Heart left ventricle (tissue), 16 donors: ENCODE measurements around the gene CCT5. TPM values are rescaled to one million over a fixed set of nuclear protein-coding genes. Genes with fewer than 3 reads are reported as not detected.

Experiments
- ATAC-seq, 4 donors: fragments of 200-7000 bp; cut with Tn5 transposase; one replicate each; pipeline ENCODE4 v1.9.1; 2020 to 2022; ENCODE audit warnings: moderate library complexity in 4 of 4, mild to moderate bottlenecking in 3 of 4, moderate number of reproducible peaks in 1 of 4
- DNase-seq, 5 donors: peaks; one replicate each; pipeline ENCODE4 v3.0.0-alpha.2; 2020
- H3K27ac ChIP-seq, 12 donors: fragments of 200-600 bp; sonication (generic) in 4 of 12; one replicate each; pipeline versions ENCODE4 v1.5.0 to v1.8.0; 2016 to 2022; ENCODE audit warnings: mild to moderate bottlenecking in 2 of 12
- H3K27me3 ChIP-seq, 9 donors: fragments of 200-600 bp; sonication (generic) in 2 of 9; one replicate each; pipeline versions ENCODE4 v1.5.1 to v1.8.0; 2016 to 2022; ENCODE audit warnings: mild to moderate bottlenecking in 3 of 9
- H3K36me3 ChIP-seq, 9 donors: fragments of 200-600 bp; sonication (generic) in 2 of 9; one replicate each; pipeline versions ENCODE4 v1.5.0 to v1.8.0; 2018 to 2022; ENCODE audit warnings: mild to moderate bottlenecking in 2 of 9
- H3K4me1 ChIP-seq, 12 donors: fragments of 200-600 bp; sonication (generic) in 4 of 12; one replicate each; pipeline versions ENCODE4 v1.5.0 to v1.8.0; 2016 to 2022; ENCODE audit warnings: mild to moderate bottlenecking in 3 of 12
- H3K4me3 ChIP-seq, 12 donors: fragments of 200-600 bp; sonication (generic) in 4 of 12; one replicate each; pipeline versions ENCODE4 v1.5.0 to v1.8.0; 2017 to 2022; ENCODE audit warnings: mild to moderate bottlenecking in 9 of 12, moderate library complexity in 4 of 12
- H3K9me3 ChIP-seq, 12 donors: fragments of 200-600 bp; sonication (generic) in 4 of 12; one replicate each; pipeline versions ENCODE4 v1.5.0 to v1.8.0; 2016 to 2022; ENCODE audit warnings: mild to moderate bottlenecking in 1 of 12
- POLR2A ChIP-seq, 2 donors: fragments of 450-650 bp; IDR thresholded peaks; one replicate each; pipeline ENCODE4 v1.6.1; 2017; ENCODE audit warnings: antibody characterized with exemption in 2 of 2, mild to moderate bottlenecking in 2 of 2, moderate library complexity in 2 of 2
- WGBS, 4 donors: extraction: QIAGEN DNeasy Blood & Tissue Kit in 2 of 4; methylation state at CpG; one replicate each; pipeline versions ENCODE4 v1.1.5 to v1.1.7; 2013 to 2018; 5-methylcytosine and 5-hydroxymethylcytosine counted together
- intact Hi-C, 10 donors: fragments of 100-400 bp; cut with DNase I; formaldehyde crosslinking; loops; one replicate each; pipeline versions ENCODE4 v1.11.1 to v1.14.2; 2022
- polyA plus RNA-seq, 2 donors: library from polyadenylated mRNA; stranded (reverse); fragments of 200-250 nt; gene quantifications; one replicate each; pipeline ENCODE4 v1.2.3, GENCODE V29; 2013
- total RNA-seq, 9 donors: library from RNA; depleted of rRNA in 2 of 9; stranded (reverse); fragments of >200 nt in 2 of 9; fragmentation: NEBNext Ultra II Directional in 3 of 9; extraction: Animal tissue kit (Norgen Biotek cat#: 25700) in 3 of 9; gene quantifications; one replicate each; pipeline versions ENCODE4 v1.1.0 to v1.2.4, GENCODE V29; 2016 to 2023
- TF ChIP-seq, protein P1 (sequence below), 12 donors: fragments of 200-600 bp; sonication (generic) in 4 of 12; IDR thresholded peaks; one replicate each; pipeline versions ENCODE4 v1.5.0 to v1.8.0; 2018 to 2022; ENCODE audit warnings: antibody characterized with exemption in 12 of 12, mild to moderate bottlenecking in 5 of 12
- donor health status: ischemic (EF 13 %, LVEDD 7.1; RV severe dilation, severe dysfunction).
- donor health status: healthy with polysubstance abuse.
- donor health status: DM: no; HTN: yes; CAD: no.
- donor health status: DM: no; HTN: no; CAD: no.
- donor health status: ischemic (EF 25% LVEDD 6.9; RV normal size, moderate dysfunction).
- donor health status: ischemic (EF 25% LVEDD 5.7; RV mildly dilated, moderate dysfunction).
- donor health status: healthy.
- donor health status: DM: yes; HTN: yes; CAD: no.
- donor health status: ischemic (EF 35%, LVEDD 5.7; RV mildly dilated, moderate dysfunction).
- donor health status: nonischemic (EF 11% LVEDD 7.7; RV severe dilation, severe dysfunction).
- donor health status: DM: yes; HTN: yes; CAD: no.
- donor health status: PGD.
- donor health status: ischemic (EF 29% LVEDD 5.4; RV normal size, mild dysfunction).
- donor health status: nonischemic (EF 23%, LVEDD 6.1; RV moderate dilation, normal function).

Gene CCT5
- total and polyA plus RNA-seq, 11 donors: 73.1 to 318 (median 108) TPM

DNA sequence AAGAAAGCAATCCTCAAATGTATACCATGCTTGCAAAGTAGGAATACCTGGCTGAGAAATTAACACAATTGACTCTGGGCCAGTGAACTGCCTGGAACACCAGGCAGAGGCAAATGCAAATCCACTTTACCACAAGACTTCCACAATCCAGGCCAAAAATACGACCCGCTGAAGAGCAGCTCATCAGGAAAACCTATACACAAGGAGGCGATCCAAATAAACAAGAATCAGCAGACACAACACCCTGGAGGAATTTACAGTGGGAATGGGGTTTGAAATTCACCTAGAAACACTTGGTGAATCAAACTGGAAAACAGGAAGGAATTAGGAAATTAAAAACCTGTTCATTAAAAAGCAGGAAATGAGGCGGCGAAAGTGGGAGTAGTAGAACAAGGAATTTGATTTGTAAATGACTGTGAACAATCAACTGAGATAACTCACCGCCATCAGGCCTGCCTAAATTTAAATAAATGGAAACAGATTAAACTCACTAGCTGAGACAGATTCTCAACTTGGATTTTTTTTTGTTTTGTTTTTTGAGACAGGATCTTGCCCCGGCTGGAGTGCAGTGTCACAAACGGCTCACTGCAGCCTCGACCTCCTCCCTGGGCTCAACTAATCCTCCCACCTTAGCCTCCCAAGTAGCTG is 41.7 kb downstream of the CCT5 start:
- Histone ChIP-seq H3K4me1 (peaks cover 0 to 16% (median 6%) of the 10 kb centered on the region in 12 donors), H3K27ac (no peak overlapping the region), H3K9me3 (no peaks in the 10 kb centered on the region), H3K4me3 (no peak overlapping the region), H3K27me3 (no peaks in the 10 kb centered on the region), H3K36me3 (peaks cover 0 to 27% (median 0%) of the 10 kb centered on the region in 9 donors)
- TF ChIP-seq POLR2A (IDR thresholded peaks at IDR 0.05): no peak
- TF ChIP-seq, protein P1, sequence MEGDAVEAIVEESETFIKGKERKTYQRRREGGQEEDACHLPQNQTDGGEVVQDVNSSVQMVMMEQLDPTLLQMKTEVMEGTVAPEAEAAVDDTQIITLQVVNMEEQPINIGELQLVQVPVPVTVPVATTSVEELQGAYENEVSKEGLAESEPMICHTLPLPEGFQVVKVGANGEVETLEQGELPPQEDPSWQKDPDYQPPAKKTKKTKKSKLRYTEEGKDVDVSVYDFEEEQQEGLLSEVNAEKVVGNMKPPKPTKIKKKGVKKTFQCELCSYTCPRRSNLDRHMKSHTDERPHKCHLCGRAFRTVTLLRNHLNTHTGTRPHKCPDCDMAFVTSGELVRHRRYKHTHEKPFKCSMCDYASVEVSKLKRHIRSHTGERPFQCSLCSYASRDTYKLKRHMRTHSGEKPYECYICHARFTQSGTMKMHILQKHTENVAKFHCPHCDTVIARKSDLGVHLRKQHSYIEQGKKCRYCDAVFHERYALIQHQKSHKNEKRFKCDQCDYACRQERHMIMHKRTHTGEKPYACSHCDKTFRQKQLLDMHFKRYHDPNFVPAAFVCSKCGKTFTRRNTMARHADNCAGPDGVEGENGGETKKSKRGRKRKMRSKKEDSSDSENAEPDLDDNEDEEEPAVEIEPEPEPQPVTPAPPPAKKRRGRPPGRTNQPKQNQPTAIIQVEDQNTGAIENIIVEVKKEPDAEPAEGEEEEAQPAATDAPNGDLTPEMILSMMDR (IDR thresholded peaks at IDR 0.05): no peak
- DNase-seq (no peak), ATAC-seq (no peak)
- intact Hi-C loops: loop anchor here in 1 of 10 donors (10.0 kb wide), 1 partner anchor 333 kb away; no protein-coding TSS in a partner anchor
- 66 to 71% (median 70%) methylated on average over 9 of the region's 9 CpGs for WGBS, 4 donors

DNA sequence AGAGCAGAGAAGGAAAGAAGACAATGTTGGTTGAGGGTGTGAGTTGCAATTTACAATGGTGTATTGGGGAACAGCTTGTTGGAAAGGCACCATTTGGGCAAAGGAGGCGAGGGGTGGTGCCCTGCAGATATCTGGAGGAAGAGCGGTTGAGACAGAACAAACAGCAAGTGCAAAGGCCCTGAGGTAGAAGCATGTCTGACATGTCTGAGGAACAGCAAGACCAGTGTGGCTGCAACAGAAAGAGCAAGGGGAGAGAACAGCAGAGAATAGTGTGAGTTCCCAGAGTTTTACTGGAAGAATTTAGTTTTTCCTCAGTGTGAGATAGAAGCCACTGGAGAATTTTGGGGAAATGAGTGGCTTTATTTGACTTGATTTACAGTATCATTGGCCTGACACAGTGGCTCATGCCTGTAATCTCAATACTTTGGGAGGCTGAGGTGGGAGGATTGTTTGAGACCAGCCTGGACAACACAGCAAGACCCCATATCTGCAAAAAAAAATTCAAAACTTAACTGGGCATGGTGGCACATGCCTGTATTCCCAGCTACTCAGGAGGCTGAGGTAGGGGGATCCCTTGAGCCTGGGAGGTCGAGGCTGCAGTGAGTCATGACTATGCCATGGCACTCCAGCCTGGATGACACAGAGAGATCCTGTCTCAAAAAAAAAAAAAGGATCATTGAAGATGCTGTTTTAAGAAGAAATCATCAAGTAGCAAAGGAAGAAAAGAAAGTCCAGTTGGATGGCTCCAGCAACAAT is 44.0 kb downstream of the CCT5 start:
- TF ChIP-seq, protein P1 (IDR thresholded peaks at IDR 0.05): no peak
- TF ChIP-seq POLR2A (IDR thresholded peaks at IDR 0.05): no peak
- no peaks in the 10 kb centered on the region for H3K9me3 ChIP-seq
- DNase-seq: no peak
- WGBS, 4 donors: 91 to 93% (median 92%) methylated on average over 3 of the region's 3 CpGs
- H3K4me1 ChIP-seq: peaks cover 0 to 8% (median under 1%) of the 10 kb centered on the region in 12 donors
- ATAC-seq: no peak
- peaks cover 0 to 10% (median 0%) of the 10 kb centered on the region in 9 donors for H3K36me3 ChIP-seq
- H3K27ac ChIP-seq: no peak overlapping the region
- H3K27me3 ChIP-seq: no peaks in the 10 kb centered on the region
- no peak overlapping the region for H3K4me3 ChIP-seq
- intact Hi-C loops: loop anchor here in 1 of 10 donors (10.0 kb wide), 1 partner anchor 331 kb away; no protein-coding TSS in a partner anchor

DNA sequence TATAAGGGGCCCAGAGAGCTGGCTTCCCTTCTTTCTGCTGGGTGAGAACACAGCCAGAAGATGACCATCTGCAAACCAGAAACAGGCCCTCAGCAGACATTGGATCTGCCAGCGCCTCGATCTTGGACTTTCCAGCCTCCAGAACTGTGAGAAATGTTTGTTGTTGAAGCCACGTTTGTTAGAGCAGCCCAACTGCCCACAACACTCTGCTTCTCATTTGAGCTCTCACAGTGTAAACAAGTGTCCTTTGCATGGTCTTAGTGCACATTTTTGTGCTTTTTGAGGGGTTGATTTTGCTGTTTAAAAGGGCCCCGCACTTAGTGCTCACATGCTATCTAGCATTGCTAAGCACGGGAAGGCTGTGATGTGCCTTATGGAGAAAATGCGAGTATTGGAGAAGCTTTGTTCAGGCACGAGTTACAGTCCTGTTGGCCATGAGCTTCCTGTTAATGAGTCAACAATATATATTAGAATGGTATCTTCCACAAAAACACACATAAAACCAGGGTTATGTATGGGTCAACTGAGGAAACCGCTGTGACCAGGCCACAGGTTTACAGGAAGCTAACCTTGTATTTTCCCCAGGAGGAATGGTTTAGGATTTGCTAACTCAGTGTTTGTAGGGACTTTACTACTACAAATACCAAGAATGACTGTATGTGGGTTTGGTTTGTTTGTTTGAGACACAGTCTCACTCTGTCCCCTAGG is 45.7 kb downstream of the CCT5 start:
- ATAC-seq: no peak
- TF ChIP-seq, protein P1 (IDR thresholded peaks at IDR 0.05): no peak
- no peak for TF ChIP-seq POLR2A (IDR thresholded peaks at IDR 0.05)
- Histone ChIP-seq H3K27me3 (no peaks in the 10 kb centered on the region), H3K27ac (no peak overlapping the region), H3K4me3 (no peak overlapping the region), H3K36me3 (peaks cover 0 to 3% (median 0%) of the 10 kb centered on the region in 9 donors), H3K9me3 (no peaks in the 10 kb centered on the region), H3K4me1 (no peaks in the 10 kb centered on the region)
- WGBS, 4 donors: 88 to 94% (median 93%) methylated on average over 8 of the region's 8 CpGs
- no peak for DNase-seq
- intact Hi-C loops: loop anchor here in 1 of 10 donors (10.0 kb wide), 1 partner anchor 329 kb away; no protein-coding TSS in a partner anchor
